Neural crest cell (in vitro differentiated cells): Measurements from ENCODE around the gene SOAT2. TPM values are rescaled to one million over a fixed set of nuclear protein-coding genes. Genes with fewer than 3 reads are reported as not detected.

Source experiments
- DNase-seq: peaks from one replicate; pipeline ENCODE4 v3.0.0; 2021; ENCODE audit warnings: low read depth, mixed read lengths, low spot score
- H3K27ac Mint-ChIP-seq: one replicate; pipeline ENCODE4 v1.8.0; 2021; ENCODE audit warnings: mild to moderate bottlenecking, mixed read lengths; ENCODE audit not compliant: unreplicated experiment
- H3K27me3 Mint-ChIP-seq: 2 replicates; pipeline ENCODE4 v1.8.0; 2021; ENCODE audit warnings: low read depth, mild to moderate bottlenecking, mixed read lengths
- H3K36me3 Mint-ChIP-seq: 2 replicates; pipeline ENCODE4 v1.8.0; 2021; ENCODE audit warnings: low read depth, mild to moderate bottlenecking, mixed read lengths
- H3K4me1 Mint-ChIP-seq: 2 replicates; pipeline ENCODE4 v1.8.0; 2021; ENCODE audit warnings: mixed read lengths
- H3K4me3 Mint-ChIP-seq: one replicate; pipeline ENCODE4 v1.8.0; 2021; ENCODE audit warnings: mild to moderate bottlenecking, mixed read lengths
- H3K9me3 Mint-ChIP-seq: 2 replicates; pipeline ENCODE4 v1.8.0; 2021; ENCODE audit warnings: mixed read lengths
- long read RNA-seq: library from polyadenylated mRNA; unstranded; transcript quantifications from one replicate; pipeline ENCODE4 v2.0.0, GENCODE V29; 2020
- total RNA-seq: library from RNA; stranded (reverse); gene quantifications from 2 replicates; pipeline ENCODE4 v1.2.1, GENCODE V29; 2021
- TF ChIP-seq, protein P1 (sequence below): fragments of 200-600 bp; sonication (generic); conservative IDR thresholded peaks from 2 replicates; pipeline ENCODE4 v1.5.0; 2021; ENCODE audit warnings: antibody characterized with exemption, mild to moderate bottlenecking

Gene SOAT2, protein sequence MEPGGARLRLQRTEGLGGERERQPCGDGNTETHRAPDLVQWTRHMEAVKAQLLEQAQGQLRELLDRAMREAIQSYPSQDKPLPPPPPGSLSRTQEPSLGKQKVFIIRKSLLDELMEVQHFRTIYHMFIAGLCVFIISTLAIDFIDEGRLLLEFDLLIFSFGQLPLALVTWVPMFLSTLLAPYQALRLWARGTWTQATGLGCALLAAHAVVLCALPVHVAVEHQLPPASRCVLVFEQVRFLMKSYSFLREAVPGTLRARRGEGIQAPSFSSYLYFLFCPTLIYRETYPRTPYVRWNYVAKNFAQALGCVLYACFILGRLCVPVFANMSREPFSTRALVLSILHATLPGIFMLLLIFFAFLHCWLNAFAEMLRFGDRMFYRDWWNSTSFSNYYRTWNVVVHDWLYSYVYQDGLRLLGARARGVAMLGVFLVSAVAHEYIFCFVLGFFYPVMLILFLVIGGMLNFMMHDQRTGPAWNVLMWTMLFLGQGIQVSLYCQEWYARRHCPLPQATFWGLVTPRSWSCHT
- total RNA-seq: not detected in 2 replicates
- long read RNA-seq: 0 reads

DNA sequence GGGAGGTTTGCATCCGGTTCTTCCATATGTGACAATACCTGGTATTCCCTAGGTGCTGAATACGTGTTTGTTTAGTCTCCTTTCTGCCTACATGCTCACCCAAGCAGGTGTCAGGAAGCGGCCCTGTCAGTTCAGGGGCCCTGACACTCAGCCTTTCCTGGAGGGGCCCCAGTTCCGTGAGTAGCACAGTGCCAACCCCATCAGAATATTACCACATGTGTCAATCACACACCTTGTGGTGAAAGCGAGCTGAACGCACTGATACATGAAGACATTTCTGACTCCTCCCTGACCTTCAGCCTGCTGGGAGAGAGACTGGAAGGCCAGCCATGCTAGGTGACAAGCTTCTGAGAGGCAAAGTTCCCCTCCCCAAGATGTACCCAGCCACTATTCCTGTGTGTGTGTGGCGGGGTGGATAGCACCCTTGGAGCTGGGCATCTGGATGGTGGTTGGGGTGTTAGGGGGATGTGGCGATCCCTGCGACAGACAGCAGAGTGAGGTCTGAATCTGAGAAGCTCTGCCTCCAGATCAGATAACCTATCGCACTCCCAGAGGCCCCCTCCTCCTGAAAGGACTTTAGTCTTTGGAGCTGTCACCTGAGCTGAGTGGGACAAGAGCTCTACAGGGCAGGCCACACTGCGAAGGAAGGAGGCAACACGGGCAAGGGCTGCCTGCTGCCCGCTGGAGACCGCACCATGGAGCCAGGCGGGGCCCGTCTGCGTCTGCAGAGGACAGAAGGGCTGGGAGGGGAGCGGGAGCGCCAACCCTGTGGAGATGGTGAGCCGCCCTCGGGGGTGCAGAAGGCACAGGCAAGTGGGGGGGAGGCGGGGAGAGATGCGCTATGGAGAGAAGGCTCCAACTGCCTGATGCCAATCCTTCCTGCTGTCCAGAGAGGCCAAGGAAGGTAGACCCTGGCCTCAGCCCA lies at the start of gene SOAT2:
Gene SOAT2 (plus strand): TSS at position 604 of the 925 bp plus-strand sequence. CDS start 92 bp downstream, at position 696.
- H3K9me3 Mint-ChIP-seq: no peaks in the 10 kb centered on the region
- no peak within 1 kb of the TSS for H3K4me3 Mint-ChIP-seq
- peaks cover 20% of the 10 kb centered on the region for H3K27me3 Mint-ChIP-seq
- TF ChIP-seq, protein P1, sequence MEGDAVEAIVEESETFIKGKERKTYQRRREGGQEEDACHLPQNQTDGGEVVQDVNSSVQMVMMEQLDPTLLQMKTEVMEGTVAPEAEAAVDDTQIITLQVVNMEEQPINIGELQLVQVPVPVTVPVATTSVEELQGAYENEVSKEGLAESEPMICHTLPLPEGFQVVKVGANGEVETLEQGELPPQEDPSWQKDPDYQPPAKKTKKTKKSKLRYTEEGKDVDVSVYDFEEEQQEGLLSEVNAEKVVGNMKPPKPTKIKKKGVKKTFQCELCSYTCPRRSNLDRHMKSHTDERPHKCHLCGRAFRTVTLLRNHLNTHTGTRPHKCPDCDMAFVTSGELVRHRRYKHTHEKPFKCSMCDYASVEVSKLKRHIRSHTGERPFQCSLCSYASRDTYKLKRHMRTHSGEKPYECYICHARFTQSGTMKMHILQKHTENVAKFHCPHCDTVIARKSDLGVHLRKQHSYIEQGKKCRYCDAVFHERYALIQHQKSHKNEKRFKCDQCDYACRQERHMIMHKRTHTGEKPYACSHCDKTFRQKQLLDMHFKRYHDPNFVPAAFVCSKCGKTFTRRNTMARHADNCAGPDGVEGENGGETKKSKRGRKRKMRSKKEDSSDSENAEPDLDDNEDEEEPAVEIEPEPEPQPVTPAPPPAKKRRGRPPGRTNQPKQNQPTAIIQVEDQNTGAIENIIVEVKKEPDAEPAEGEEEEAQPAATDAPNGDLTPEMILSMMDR: no peak
- no peak within 1 kb of the TSS for H3K27ac Mint-ChIP-seq
- DNase-seq: no peak
- H3K4me1 Mint-ChIP-seq: peaks cover 34% of the 10 kb centered on the region
- H3K36me3 Mint-ChIP-seq: no peaks in the 10 kb centered on the region

DNA sequence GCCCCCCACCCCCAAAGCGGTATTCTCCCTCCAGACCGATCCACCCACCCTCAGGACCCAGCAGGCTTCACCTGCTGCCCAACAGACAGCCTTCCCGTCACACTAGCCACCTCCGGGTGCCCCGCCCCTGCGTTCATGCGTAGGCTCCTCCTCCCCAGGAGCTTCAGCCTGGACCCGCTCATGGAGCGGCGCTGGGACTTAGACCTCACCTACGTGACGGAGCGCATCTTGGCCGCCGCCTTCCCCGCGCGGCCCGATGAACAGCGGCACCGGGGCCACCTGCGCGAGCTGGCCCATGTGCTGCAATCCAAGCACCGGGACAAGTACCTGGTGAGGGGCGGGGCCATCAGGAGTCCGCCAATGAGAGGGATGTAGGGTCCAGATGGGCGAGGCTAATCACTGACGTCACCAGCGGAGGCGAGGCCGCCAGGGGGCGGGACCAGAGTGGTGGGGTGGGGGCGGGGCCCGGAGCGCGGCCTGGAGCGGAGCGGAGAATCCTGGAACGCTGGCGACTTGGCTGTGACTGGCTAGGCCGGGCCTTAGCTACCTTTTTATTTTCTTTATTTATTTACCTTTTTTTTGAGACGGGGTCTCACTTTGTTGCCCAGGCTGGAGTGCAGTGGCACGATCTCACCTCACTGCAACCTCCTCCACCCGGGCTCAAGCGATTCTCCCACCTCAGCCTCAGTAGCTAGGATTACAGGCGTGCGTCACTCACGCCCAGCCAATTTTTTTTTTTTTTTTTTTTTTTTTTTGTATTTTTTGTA lies 49.0 kb upstream of the SOAT2 start:
- Mint-ChIP-seq H3K27ac (peak overlapping the region; percentile 99), H3K4me1 (peaks cover 43% of the 10 kb centered on the region), H3K27me3 (peaks cover 2% of the 10 kb centered on the region), H3K9me3 (no peaks in the 10 kb centered on the region), H3K4me3 (peak overlapping the region; percentile 97), H3K36me3 (no peaks in the 10 kb centered on the region)
- TF ChIP-seq, protein P1: no peak
- DNase-seq: peak; percentile 89

DNA sequence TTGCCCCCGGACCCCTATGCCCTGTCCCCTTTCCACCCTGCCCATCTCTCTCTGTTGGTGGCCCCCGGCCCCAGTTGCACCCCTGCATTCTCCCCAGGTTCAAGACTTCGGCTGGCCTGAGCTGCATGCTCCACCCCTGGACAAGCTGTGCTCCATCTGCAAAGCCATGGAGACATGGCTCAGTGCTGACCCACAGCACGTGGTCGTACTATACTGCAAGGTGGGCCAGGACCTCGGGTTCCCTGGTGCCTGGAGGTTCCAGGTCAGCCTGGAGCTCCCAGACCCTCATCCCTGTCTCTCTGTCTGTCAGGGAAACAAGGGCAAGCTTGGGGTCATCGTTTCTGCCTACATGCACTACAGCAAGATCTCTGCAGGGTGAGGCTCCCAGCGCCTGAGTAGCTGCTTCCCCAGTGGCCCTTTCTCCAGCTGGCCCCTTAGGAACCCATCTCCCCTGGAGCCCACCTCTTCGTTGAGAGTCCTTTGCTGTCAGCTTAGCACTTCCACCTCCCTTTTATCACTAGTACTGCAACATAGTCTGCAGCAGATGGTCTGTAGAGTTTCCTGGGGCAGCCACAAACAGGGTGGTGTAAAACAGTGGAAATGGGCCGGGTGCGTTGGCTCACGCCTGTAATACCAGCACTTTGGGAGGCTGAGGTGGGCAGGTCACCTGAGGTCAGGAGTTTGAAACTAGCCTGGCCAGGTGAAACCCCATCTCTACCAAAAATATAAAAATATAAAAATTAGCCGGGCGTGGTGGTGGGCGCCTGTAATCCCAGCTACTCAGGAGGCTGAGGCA lies 47.6 kb upstream of the SOAT2 start:
- H3K36me3 Mint-ChIP-seq: no peaks in the 10 kb centered on the region
- no peak overlapping the region for H3K27ac Mint-ChIP-seq
- TF ChIP-seq, protein P1: no peak
- H3K4me3 Mint-ChIP-seq: peak overlapping the region; percentile 77
- DNase-seq: no peak
- H3K27me3 Mint-ChIP-seq: peaks cover 2% of the 10 kb centered on the region
- H3K9me3 Mint-ChIP-seq: no peaks in the 10 kb centered on the region
- peaks cover 34% of the 10 kb centered on the region for H3K4me1 Mint-ChIP-seq

DNA sequence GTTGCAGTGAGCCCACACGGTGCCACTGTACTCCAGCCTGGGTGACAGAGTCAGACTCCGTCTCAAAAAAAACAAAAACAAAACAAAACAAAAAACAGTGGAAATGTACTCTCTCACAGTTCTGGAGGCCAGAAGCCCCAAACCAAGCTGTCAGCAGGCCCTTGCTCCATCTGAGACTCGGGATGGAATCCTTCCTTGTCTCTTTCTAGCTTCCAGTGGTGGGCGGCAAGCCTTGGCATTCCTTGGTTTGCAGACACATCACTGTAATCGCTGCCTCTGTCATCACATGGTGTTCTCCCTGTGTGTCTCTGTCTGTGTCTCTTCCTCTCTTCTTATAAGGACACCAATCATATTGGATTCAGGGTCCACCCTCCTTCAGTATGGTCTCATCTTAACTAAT lies 47.0 kb upstream of the SOAT2 start:
- no peak for DNase-seq
- Mint-ChIP-seq H3K4me1 (peaks cover 28% of the 10 kb centered on the region), H3K36me3 (no peaks in the 10 kb centered on the region), H3K27ac (no peak overlapping the region), H3K9me3 (no peaks in the 10 kb centered on the region), H3K27me3 (no peaks in the 10 kb centered on the region), H3K4me3 (peak overlapping the region; percentile 72)
- TF ChIP-seq, protein P1: no peak
